Measurements from ENCODE around the gene MAGEH1.

Gene MAGEH1

GRCh38 chrX:55490974-55491373, 39.0 kb downstream of the MAGEH1 start:
- no peak for DNase-seq (ENCODE audit: low spot score)

All from NAMALWA (cell line).